Astrocyte of the hippocampus (primary cell): ENCODE results near the gene IQSEC1.
A peak's percentile ranks its signal among the peaks of the same experiment; 100 is the strongest.

Source experiments
- DNase-seq: peaks from one replicate; pipeline ENCODE4 v3.0.0; 2011; ENCODE audit warnings: low read depth, low spot score

The IQSEC1 gene

DNA sequence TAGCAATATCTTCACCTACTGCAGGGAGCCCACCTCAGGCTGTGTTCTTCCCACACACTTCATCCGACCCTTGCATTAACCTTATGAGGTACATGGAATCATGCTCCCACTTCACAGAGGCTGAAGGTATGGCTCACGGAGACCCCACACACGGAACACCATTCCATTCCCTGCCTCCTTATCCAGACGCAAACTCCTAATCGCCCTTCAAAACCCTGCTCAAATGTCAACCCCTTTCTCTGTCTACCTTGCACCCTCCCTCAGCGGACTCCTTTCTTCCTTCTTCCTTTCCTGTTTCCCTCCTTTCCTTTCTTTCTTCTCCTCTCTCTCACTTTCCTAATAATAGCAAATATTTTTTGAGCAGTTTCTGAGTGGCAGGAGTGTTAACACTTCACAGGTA, 23.8 kb downstream of the IQSEC1 start:
- no peak for DNase-seq

DNA sequence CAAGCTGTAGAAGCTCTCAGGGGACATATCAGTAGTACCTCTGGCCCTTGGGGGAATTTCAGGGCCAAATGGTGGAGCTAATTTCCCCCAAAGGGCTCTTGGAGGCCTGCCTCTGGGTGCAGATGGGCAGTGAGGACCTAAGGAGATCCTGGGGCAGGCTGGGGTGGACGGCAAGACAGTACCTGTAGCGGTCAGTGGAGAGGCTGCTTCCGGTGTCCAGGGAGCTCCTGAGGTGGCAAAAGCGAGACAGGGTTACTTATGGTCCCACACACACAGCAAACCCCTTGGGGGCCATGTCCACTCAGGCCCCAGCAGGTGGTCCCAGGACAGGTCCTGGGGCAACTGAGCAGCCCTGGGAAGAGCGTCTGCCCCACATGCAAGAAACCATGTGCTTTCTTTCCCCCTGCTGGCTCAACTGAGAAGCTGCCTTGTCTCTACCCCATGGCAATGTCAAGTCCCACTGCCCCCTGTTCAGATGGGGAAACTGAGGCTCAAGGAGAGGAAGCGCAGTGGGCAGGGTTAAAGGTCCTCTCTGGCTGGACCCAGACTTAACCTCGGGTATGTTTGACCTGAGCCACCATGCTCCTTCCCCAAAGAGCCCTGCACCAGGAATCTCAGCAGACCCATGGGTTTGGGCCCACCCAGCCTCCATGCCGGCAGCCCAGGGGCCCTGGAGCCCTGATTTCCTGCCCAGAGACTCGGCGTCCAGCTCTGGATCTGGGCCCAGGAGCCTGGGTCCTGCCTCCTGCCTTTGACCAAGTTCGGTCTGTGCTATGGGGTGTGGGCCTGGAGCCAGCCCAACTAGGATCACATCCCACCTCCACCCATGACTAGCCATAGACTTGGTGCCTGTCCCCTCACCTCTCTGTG, 25.7 kb downstream of the IQSEC1 start:
- no peak for DNase-seq

DNA sequence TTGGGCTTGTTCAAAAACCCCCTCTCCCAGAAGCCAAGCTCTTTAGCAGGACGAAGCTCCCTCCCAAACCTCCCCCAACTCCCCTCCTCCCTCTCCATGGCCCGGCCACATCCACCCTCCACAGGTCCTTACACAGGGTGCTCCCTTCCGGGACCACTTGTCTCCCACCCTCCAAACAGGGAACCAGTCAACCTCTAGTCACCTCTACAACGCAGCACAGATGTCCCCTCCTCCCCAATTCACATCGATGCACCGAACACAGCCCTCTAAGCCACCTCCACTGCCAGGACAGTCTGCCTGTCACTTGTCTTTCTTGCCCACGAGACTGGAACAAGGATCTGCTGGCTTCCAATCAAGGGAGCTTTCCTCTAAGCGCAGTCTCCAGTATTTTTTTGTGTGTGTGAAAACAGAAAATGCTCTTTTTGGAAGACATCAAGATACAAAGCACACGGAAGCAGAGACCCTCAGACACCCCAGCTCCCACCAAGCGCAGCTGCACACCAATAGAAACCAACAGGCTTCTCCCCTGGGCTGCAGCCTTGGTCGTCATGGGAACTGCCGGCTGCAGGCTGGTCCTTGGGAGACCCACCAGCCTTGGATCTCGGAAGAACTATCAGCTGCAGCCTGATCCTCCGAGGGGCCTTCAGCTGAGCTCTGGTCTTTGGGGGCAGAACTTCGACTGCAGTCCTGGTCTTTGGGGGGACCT, 26.5 kb downstream of the IQSEC1 start:
- no peak for DNase-seq

DNA sequence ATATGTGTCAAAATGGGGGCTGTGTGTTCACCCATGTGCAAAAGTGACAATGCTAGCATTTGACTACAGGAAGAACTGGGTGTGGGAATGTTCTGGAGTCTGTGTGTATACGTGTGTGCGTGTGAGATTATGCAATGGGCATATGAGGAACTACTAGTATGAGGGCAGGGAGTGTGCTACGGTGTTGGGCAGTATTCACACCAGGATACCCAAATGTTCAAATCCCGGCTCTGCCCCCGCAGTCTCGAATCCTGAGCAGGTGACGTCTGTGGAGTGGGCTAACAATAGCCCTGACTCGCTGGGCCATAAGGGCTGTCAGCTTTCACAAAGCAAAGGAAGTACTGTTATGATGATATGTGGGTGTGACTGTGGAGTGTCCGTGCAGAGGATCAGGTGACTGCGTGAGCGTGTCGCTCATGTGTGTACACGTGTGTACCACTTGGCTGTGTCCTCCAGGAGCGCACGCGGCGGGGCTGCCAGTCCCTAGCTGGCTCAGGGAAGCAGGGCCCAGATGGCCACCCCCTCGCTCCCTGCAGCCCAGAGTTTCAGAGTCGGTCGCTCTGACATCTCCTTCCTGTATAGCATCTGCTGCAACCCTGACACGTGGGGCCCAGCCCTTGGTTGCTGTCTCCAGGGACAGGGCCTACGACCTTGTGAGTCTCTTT, 27.2 kb downstream of the IQSEC1 start:
- DNase-seq, result no peak

DNA sequence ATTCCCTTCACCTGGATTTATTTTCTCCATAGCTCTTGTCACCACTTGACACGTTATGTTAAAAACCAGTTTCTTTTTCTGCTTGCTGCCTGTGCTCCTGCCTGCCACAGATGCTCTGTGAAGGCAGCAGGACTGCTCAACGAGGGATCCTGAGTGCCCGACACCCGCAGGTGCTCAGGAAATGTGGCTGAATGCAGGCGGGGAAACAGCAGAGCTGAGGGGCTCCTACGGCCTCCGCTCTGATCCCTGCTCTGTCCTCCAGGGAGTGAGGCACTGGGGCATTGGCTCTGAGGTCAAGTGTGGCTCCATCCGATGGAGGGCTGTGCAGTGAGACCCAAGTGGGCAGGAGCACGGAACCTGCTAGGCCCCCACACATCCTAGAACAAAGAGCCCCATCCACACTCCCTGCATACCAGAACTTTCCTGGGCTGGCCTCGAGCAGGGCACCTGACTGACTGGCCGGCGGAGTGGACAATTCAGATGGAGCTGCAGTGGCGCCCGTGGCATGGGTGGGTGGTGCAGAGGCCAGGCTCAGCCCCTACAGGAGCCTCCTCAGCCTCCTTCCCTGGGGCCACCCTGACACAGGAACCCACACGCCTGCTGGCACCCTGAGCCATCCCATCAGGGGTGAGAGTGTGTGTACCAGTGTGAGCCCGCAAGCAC, 27.9 kb downstream of the IQSEC1 start:
- DNase-seq, result no peak

DNA sequence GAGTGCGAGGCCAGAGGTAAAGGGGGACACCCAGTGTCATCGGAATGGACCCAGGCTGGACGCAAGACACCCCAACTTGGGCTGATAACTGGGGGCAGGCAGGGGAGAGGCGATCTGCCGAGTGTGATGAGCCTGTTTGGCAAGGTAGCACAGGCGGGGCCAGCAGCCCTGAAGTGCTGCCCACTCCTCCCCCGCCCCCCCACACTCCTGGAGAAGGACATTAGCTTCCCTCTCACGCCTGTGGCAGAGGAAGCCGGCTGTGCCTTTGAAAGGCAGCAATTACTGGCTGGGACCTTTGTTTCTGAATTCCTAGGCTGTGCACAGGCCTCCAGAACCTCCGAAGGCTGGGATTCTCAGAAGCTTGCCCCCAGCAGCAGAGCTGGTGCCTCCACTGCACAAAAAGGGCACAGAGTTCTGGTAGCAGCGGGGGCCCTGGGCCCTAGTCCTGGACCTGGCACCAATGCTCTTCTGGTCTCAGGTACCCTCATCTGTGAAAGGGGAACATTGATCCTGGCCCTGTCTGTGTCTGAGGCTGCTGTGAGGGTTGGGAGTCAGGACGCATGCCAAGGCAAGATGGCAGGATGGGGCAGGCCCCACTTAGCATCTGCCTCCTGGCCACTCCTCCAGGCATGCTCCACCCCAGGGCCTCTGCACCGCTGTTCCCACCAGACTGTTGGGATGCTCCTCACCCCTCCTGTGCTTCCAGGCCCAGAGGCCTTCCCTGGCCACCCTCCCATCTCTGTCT, 28.6 kb downstream of the IQSEC1 start:
- DNase-seq, result peak; percentile 57

DNA sequence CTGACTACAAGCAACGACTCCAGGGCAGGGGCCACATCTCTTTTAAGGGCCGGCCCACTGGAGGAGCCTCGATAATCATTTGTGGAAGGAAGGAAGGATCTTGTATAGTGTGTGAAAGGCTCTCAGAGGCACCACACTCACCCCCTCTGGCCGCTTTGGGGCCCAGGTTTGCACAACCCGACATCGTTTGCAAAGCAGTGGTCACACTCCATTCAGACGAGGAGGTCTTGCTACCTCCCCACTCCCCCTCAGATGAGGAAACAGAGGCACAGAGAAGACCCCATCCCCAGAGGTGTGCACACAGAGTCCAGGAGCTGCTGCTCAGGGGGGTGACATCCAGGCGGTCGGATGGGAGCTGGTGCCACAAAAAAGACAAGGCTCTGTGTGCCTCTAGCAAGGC, 29.6 kb downstream of the IQSEC1 start:
- no peak for DNase-seq

DNA sequence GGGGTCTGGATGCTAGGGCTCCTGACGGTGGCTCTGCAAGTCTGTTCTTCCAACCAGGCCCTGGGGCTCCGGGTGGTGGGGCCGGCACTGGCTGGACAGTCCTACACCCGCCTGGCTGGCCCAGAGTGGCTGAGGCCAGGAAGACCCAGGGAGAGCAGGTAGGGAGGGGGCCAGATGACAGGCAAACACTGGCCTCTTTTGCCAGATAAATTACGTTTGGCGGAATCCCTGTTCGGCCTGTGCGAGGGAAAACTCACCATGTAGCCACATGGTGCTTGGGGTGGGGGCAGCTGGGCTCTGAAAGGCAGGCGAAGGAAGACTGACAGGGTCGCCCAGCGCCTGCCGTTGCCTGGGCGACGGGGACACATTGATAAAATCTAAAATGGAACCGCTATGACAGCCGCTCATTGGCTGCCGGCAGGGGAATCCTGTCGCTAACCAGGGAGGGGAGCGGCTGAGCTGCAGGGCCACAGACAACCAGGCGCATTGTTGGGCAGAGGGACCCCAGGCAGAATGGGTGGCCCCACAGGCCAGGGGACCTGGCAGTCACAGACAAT, 30.4 kb downstream of the IQSEC1 start:
- no peak for DNase-seq

DNA sequence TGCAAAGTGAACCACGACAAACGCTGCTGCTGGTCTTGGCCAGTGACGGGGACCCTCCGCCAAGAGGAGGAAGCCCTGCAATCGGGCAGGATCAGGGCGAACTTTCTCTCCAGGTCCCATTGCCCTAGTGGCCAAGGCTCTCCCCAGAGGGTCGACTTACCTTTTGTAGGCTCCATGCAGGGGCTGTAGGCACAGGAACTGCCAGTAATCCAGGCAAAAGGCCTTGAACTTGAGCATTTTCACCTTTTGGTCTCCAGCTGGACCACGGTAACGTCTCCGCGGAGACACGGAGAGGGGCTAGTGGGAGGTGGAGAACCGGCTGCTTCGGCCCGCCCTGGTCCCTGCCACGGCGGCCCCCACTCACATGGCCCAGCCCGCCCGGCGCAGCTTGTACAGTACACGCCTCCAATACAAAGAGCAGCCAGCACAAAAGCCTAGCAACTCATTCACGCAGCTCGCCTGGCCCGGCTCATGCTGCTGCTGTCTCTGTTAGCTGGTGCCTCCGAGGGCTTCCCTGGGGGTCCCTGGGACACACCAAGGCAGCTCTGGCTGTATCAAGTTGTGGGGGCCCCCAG, 31.0 kb downstream of the IQSEC1 start:
- peak; percentile 68 for DNase-seq

DNA sequence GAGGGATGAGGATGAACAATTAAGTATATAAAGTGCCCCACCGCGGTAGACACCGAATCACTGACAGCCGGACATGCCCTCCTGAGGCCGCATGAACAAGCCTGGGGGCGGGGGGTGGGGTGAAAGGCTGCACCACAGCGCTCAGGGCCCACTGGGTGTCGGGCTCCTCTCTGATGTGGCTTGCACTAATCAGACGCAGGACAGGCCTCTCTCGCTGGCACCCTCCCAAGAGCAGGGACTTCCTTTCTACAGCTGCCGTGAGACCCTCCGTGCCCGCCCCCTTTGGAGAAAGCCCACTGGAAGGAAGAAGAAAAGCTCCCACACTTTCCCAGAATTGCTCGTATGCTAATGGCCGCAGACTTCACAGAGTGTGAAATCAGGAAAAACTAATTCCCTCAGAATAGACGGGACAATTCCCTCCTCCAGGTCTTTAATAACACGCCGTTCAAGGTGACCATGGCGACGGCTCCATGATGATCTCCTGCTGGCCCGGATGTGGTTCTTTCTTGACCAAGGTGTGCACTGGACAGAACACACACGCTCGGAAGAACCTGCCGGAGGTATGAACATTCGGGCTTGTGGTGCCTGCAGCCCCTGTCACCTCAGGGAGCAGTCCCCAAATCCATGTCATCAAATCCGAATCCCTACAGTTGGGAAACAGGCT, 32.0 kb downstream of the IQSEC1 start:
- DNase-seq, result peak; percentile 58

DNA sequence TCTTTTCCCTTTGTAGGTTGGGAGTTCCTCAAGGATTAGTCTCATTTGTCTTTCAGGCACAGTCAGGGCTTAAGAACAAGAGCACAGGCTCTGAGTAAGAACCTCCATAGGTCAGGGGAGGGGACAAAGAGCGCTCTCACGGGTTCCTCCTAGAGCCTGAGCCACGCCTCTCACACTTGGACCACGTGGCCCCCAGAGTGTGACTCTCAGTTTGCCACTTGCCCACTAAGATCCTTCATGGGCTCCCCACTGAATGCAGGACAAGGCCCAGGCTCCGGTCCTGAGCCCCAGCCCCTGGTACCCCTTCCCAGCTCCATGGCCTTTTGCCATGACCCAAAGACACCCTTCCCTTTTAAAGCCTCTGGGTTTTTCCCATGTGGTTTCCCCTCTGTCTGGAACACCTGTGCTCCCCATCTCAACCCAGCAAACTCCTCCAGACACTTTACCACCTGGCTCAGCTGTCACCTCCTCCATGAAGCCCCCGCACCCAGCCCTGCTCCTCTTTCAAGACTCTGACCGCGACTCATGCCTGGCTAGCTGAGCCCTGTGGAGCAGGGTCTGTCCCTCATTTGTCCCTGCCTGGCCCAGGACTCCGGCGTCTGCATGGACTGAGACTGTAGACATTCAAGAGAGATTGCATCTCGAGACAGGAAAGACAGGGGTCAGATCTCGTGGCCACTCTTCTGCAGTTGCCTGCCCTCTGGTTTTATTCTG, 32.7 kb downstream of the IQSEC1 start:
- peak; percentile 57 for DNase-seq

DNA sequence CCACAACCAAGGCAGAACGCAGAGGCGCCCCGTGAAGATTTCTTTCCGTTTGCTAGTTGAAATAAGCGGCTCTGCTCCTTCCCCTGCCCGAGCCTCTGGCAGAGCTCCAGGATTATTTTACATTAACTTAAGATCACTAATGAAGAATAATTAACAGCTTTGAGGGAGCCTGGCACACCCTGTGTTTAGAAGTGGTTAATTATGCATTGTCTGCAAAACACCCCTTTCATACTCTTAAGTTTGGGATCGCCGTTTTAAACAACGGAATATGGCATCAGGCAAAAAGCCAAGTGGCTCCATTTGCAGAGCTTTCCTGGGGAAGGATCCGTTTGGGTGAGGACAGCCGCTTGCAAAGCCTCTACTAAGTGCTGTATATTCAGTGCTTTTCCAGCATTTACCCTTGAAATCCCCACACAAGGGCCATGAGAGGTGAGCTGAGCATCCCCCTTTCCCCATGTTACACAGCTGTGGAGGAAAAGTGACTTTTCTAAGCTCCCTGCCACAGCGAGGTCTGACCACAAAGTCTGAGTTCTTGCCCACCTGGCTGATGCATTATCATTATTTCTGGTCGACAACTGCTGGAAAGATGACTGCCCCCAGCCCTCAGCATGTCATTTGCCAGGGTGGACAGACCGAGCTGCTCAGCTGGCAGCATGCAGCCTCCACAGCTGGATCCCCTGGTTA, 33.9 kb downstream of the IQSEC1 start:
- DNase-seq, result peak; percentile 55

DNA sequence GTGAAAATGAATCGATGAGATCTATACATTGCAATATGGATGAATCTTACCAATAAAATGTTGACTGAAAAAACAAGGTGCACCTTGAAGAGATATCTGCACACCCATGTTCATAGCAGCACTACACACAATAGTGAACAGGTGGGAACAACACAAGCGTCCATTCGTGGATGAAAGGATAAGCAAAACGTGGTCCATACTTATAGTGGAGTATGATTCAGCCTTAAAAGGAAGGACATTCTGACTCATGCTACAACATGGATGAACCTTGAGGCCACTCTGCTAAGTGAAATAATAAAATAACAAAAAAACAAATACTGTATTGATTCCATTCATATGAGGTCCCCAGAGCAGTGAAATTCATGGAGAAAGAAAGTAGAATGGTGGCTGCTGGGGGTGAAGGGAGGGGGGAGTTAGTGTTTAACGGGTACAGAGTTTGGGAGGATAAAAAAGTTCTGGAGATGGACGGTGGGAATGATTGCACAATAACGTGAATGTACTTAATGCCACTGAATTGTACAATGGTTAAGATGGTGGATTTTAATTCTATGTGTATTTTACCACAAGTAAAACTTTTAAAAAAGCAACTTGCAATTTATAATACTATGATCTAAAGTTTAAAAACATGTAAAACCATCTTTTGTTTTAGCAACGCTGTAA, 35.6 kb downstream of the IQSEC1 start:
- no peak for DNase-seq

DNA sequence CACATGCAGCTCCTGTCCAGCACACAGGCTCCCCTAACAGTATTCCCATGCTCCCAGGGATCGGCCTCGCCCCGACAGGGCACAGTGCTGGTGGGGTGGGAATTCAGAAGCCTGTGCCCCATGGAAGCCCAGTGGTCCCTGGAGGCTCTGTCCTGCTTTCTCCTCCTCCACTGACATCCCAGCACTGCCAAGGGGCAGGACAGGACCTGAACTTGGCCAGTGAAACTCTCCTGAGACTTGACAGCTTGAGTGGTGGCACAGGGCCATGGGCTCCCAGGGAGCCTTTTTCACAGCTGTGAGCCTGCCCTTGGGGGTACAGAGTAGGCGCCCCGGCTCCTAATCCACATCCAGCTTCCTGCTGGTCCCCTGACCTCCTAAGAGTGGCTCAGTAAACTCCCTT, 38.4 kb downstream of the IQSEC1 start:
- no peak for DNase-seq

DNA sequence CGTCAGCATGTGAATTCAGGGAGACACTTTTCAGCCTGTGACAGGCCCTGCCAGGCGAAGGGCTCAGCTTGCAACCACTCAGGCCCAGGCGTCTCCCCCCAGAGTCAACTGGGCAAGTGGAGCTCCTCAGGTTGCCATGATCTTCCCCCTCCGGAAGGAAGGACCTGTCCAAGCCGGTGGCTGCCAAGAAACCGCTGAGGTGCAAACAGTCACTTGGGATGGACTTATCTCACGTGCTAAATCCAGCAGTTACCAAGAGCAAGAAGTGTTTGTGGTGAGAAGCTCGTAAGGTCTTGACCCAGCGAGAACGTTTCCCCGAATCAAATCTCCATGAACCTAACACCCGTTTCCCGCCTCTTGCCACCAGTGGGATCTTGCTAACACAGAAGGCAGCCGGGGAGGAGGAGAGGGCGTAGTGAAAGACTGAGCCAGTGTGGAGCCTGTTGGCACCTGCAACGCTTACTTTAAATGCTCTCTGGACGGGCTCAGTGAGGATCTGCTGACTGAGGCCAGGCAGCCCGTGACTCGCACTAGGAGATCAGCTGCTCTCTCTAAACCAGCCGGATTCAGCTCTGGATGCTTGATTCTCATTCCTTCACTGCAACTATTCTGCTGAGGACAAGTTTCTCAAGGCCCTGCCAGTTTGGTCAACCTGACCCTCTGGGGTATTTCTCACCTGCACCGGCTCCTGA, 39.0 kb downstream of the IQSEC1 start:
- DNase-seq, result no peak

DNA sequence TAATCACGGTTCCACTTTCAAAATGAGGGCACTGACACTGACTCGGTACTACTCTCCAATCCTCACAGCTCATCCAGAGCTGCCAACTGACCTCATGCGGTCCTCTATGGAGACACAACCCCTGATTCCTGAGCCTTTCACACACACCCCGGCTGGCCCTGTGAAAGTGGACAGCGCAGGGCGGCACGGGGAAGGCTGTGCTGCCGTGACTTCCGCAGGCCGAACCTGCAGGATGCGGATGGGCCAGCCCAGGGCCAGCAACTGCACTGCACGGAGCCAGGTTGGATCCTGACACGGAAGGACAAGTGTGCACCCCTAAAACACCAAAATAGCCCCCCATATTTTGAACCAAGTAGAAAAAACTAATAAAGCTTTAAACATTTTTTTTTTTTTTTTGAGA, 41.0 kb downstream of the IQSEC1 start:
- no peak for DNase-seq

DNA sequence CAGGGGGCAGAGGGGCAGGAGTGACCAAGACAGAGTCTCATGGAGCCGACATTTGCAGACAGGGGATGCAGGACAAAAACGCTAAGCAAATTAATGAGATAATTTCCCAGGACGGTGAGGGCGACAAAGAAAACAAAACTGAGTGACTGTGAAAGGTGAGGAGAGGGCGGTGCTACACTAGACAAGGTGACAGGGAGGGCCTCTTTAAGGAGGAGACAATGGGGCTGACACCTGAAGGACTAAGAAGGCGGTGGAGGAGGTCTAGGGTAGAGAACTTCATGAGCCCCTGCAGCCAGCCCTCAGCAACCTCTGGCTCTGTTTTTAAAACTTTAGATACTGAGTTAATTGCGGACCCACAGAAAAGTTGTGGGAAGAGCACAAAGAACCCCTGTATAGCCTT, 41.6 kb downstream of the IQSEC1 start:
- no peak for DNase-seq

DNA sequence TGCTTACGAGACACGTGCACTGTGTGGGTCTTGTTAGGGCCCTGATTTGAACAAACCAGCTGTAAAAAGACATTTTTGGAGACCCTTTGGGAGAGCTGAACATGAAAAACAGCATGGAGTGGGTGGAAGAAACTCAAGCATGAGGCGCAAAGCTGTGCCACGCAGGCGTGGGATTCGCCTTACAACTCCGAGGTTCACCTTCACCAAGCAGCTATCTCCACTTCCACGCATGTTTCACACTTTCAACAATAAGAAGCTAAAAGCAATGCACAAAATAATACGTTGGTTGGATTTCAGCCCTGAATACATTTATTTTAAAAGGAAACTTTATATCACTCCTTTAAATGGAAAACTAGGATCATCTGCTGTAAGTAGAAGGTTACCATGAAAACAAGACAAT, 42.5 kb downstream of the IQSEC1 start:
- DNase-seq, result no peak
